Fibroblast of skin of left quadriceps (primary cell): ENCODE results near the gene ZNF334.

Experiments
- DNase-seq, 2 experiments: peaks; one replicate each; pipeline ENCODE4 v3.0.0-alpha.2; 2013; ENCODE audit warnings: low read depth in 2 of 2

The ZNF334 gene

DNA sequence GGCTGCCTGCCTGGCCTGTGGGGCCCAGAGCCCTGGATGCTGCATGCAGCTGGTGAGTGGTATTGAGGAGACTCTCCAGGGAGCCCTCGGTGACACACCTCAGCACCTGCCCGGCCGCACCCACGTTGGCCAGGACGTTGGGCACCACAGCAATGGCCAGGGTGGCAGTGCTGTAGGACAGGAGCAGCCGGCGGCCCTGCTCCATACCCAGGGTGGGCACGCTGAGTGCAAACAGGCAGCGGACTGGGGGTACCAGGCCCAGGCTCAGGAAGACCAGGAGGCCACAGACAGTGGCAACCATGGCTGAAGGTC lies 32.4 kb upstream of the ZNF334 start:
- no peak for DNase-seq

- DNase-seq, result no peak
Measured at GRCh38 chr20:46545077-46545826, 31.9 kb upstream of the ZNF334 start.

GRCh38 chr20:46544576-46544975 lies 31.2 kb upstream of the ZNF334 start:
- DNase-seq, result no peak

GRCh38 chr20:46543959-46544358 lies 30.6 kb upstream of the ZNF334 start:
- no peak for DNase-seq

DNA sequence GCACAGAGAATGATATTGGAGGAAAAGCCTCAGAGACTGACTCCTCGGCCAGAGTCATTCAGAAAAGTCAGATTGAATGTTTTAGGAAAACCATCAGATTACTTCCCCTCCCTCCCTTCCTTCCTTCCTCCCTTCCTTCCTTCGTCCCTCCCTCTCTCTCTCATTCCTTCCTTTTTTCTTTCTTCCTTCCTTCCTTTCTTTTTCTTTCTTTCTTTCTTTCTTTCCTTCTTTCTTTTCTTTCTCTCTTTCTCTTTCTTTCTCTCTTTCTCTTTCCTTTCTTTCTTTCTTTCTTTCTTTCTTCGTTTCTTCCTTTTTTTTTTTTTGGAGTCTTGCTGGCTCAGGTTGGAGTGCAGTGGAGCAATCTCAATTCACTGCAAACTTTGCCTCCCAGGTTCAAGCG lies 29.7 kb upstream of the ZNF334 start:
- DNase-seq, result no peak

DNA sequence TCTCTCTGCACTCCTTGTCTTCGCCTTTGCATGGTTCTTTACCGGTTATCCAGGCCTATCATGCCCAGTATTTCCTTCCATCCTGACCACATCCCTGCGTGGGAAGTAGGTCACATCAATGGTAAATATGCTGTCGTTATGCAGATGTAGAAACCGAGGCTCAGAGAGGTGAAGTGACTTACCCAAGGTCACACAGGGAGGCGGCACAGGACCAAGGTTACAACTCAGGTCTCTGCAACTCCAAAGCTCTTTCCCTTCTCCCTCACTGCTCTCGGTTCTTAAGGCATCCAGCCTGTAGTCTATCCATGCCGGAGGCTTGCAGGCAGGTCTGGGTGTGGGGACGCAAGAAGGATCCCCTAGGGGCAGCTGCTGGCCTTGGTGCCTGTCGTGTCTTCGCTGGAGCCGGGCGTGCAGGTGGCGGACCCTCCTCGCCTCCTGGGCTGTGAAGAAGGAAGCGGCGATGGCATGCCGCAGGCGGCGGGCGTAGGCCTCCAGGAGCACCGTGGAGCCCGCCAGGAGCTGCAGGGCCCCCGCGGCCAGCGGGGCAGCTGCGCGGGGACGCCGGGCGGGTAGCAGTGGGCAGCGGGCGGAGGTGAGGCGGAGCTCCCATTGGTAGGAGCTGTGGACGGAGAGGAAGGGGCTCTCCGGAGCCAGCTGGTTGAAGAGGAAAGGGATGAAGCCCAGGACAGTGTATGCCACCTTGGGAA lies 28.0 kb upstream of the ZNF334 start:
- no peak for DNase-seq

- no peak for DNase-seq
Measured at GRCh38 chr20:46539113-46539512, 25.8 kb upstream of the ZNF334 start.

DNA sequence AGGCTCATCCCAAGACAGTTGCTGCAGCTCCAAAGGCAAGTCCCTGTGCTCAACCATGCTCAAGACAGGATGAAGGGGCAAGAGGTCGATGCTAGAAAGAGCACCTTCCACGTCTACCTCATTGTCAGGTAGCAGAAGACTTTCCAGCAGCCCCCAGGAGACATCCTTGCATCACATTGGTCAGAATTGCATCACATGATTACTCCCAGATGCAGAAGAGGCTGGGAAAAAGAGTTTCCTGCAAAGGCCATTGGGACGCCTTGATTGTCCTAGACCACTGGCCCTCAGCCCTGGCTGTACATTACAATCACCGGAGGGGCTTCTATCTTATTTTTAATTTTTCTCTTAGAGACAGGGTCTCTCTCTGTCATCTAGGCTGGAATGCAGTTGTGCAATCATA lies 17.3 kb upstream of the ZNF334 start:
- DNase-seq, result no peak

- no peak for DNase-seq
Measured at GRCh38 chr20:46523696-46524328, 10.5 kb upstream of the ZNF334 start.

- no peak for DNase-seq
Measured at GRCh38 chr20:46523108-46523507, 9.7 kb upstream of the ZNF334 start.

GRCh38 chr20:46520976-46521579 lies 7.7 kb upstream of the ZNF334 start:
- no peak for DNase-seq

- DNase-seq, result no peak
Measured at GRCh38 chr20:46520540-46520939, 7.2 kb upstream of the ZNF334 start.

DNA sequence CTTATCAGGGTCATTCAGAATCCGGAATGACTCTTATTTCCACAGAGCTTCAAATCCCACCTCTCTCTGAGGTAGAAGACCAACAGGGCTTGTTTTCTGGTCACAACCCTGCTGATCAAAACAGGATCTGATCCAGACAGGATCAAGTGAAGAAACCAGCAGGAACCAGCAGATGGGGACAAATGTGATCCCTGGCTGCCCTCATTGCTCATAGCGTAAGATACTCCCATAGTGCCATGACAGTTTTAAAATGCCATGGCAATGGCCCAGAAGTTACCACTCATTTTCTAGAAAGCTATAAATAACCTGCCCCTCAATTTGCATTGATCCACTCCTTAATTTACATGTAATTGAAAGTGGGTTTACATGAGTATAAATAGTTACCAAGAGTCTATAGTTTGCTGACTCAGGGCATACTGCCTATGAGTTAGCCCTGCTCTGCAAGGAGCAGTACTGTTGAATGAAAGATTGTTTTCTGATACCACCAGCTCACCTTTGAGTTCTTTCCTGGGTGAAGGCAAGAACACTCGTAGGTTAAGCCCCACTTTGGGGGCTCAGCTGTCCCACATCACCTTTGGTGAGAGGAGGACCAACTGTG lies 6.2 kb upstream of the ZNF334 start:
- no peak for DNase-seq

DNA sequence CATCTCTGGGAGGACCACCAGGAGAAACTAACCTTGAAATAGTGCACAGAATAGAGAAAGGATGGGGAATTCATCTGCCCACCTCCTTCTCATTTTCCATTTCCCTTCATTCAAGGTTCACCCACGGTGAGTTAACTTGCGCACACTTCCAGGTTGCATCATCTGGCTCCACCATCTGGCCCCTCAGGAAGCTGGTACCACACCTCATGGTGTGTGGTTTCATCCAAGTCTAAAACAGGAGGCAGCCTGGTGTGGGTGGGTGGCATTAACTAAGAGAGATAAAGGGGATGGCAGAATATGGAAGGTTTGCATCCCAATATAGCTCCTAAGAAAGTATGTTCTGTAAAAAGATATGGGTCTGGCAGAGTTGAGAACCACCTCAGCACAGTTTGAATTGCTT lies 3.8 kb downstream of the ZNF334 start:
- DNase-seq, result no peak

GRCh38 chr20:46507760-46508407 lies 5.5 kb downstream of the ZNF334 start:
- DNase-seq, result no peak

- DNase-seq, result no peak
Measured at GRCh38 chr20:46505506-46505905, 7.9 kb downstream of the ZNF334 start.

DNA sequence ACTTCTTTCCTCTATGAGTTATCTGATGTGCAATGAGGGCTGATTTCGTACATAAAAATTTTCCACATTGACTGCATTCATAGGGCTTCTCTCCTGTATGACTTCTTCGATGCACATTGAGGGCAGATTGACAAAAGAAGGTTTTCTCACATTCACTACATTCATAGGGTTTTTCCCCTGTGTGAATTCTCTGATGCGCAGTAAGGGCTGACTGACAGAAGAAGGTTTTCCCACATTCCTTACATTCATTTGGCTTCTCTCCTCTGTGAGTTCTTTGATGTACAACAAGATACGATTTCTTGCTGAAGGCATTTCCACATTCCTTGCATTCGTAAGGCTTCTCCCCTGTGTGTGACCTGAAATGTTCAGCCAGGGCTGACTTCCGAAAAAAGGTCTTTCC lies 11.4 kb downstream of the ZNF334 start:
- DNase-seq, result no peak

DNA sequence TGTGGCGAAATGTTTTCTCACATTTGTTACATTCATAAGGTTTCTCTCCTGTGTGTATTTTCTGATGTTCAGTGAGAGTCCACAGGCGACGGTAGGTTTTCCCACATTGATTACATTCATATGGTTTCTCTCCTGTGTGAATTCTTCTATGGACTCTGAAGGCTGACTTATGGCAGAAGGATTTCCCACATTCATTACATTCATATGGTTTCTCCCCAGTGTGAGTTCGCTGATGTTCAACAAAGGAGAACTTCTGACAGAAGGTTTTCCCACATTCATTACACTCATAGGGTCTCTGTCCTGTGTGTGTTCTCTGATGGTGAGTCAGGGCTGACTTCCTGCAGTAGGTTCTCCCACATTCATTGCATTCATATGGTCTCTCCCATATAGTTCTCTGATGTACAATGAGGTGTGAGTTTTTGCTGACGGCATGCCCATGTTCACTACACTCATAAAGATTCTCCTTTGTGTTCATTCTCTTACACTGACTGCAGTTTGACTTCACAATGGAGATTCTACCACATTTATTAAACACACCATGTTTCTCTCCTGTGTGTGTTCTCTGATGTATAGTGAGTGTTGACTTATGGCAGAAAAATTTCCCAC lies 11.9 kb downstream of the ZNF334 start:
- no peak for DNase-seq

GRCh38 chr20:46494077-46494476 lies 19.3 kb downstream of the ZNF334 start:
- DNase-seq, result no peak

GRCh38 chr20:46491354-46491753 lies 22.0 kb downstream of the ZNF334 start:
- DNase-seq, result no peak

GRCh38 chr20:46488451-46488850 lies 24.9 kb downstream of the ZNF334 start:
- DNase-seq, result no peak
